CD4-positive, alpha-beta T cell treated with Interleukin-17A for 4 hours (primary cell): Measurements from ENCODE around the gene OR6N1.

Experiments
- DNase-seq: peaks from one replicate; pipeline ENCODE4 v3.0.0-alpha.2; 2020; ENCODE audit warnings: mixed read lengths

The OR6N1 gene

GRCh38 chr1:158771950-158772866 lies at the start of gene OR6N1:
TSS of gene OR6N1 (minus strand) at chr1:158772195. CDS start at chr1:158766682, 5,513 bp downstream.
- no peak for DNase-seq

DNA sequence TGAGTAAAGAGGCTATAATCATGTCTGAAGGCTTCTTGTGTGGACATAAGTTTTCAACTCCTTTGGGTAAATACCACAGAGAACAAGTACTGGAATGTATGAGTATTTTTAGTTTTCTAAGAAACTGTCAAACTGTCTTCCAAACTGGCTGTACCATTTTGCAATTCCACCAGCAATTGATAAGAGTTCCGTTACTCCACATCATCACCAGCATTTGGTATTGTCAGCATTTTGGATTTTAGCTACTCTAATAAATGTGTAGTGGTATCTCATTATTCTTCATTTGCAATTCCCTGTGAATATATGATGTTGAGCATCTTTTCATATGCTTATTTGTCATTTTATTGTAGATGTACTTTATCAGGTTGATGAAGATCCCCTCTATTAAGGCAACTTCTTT lies 49.7 kb upstream of the OR6N1 start:
- DNase-seq = no peak

DNA sequence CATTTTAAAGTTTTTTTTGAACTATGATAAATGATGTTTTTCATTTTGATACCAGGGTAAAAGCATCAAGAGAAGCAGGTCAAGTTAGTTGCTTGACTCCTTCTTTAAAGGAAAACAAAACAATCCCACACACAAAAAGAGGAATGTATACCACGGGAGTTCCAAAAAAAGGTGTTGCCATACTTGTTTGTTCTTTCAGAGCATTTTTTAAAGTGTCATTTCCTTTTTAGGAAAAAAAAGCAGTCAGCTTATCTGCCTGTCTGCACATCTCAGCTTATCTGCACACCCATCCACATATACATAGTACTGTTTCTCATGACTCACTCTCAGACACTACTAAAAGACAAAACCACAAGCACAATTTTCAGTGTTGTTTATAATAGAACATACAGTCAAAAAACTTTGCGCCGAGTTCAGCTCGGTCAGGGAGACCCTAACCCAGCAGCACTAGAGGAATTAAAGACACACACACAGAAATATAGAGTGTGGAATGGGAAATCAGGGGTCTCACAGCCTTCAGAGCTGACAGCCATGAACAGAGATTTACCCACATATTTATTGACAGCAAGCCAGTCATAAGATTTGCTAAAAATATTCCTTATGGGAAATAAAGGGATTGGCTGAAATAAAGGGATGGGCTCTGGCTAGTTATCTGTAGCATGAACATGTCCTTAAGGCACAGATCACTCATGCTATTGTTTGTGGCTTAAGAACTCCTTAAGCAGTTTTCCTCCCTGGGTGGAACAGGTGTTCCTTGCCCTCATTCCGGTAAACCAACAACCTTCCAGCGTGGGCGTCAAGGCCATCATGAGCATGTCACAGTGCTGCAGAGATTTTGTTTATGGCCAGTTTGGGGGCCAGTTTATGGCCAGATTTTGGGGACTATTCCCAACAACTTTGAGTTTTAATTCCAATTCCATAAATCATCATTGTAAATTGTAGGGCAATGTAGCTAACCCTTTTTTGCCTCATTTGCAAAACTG lies 47.8 kb upstream of the OR6N1 start:
- DNase-seq = peak; percentile 18

DNA sequence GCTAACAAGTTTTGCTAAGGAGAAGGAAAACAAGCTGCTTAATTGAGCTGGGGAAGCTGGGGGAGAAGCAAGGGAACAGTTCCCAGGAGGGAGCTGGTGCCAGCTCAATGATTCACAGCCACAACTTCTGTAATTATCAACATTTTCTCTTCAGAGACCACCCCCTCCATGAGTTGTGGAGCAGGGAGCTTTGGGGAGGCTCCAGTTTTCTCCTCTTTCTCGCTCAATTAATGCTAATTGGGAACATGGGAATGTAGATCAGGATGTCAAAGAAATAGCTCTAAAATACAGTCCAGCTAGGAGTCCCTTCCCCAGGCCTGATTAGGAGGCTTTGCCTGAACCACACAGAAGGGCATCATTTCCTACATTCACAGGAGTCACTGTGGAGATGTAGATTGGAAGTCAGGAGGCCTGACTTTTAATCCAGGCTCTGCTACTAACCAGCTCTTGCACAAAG lies 47.0 kb upstream of the OR6N1 start:
- no peak for DNase-seq

GRCh38 chr1:158818560-158818959 lies 46.6 kb upstream of the OR6N1 start:
- no peak for DNase-seq

- no peak for DNase-seq
These were observed 43.0 kb upstream of the OR6N1 start for GRCh38 chr1:158814970-158815369.

DNA sequence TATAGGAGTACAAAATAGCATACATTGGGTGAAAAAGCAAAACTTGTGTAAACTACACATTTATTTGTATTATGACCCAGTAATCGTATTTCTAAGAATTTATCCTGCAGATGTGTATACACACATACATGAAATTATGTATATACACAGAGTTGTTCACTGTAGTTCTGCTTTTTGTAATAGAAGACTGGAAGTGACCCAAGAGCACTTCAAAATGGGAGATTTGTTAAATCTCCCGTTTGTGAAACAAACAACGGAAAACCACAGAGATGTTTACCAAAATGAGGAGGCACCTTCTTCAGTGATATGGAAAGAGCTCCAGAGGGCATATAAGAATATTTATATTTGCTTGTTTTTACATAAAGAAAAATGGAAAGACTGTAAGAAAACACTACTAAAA lies 41.2 kb upstream of the OR6N1 start:
- DNase-seq = no peak

DNA sequence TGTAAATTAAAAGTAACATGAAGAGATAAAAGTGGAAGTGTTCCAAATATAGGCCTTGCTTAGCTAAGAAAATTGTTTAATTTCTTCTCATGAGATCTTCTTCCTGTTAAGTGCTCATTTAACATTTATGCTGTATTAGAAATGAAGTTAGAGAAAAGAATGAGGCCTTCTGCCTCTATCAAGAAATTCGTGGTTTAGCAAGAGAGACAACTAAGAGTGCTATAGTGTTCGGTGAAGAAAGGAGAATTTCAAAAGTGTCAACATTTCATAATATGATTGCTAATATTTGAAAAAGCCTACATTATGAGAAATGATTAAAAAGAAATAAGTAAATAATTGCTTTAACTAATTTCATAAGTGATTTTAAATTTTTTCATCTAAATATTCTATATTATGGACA lies 40.3 kb upstream of the OR6N1 start:
- no peak for DNase-seq

GRCh38 chr1:158810311-158810710 lies 38.3 kb upstream of the OR6N1 start:
- no peak for DNase-seq

- DNase-seq = no peak
These were observed 37.9 kb upstream of the OR6N1 start for GRCh38 chr1:158809862-158810261.

GRCh38 chr1:158809256-158809655 lies 37.3 kb upstream of the OR6N1 start:
- no peak for DNase-seq

DNA sequence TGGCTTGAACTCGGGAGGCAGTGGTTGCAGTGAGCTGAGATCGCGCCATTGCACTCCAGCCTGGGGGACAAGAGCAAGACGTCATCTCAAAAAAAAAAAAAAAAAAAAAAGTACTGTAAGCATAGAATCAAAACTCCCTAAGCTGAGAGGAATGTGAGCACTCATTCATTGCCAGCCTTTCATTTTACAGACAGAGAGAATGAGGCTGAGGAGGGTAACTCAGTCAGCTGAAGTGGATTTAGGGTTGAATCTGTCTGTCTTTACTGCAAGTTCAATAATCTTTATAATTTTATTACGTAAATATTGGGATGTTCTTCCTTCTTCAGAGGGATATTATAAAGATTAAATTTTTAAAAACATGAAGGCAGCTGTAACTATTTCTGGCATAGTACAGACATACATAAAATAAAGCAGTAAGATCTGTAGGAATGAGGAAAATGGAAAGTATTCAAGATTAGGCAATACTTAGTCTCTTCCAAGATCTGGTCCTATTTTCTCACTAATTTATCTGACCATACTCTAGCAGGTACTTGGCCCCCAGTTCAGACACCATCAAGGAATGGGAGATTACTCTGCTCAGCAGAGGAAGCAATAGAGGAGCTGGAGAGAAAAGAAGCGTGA lies 35.0 kb upstream of the OR6N1 start:
- no peak for DNase-seq

DNA sequence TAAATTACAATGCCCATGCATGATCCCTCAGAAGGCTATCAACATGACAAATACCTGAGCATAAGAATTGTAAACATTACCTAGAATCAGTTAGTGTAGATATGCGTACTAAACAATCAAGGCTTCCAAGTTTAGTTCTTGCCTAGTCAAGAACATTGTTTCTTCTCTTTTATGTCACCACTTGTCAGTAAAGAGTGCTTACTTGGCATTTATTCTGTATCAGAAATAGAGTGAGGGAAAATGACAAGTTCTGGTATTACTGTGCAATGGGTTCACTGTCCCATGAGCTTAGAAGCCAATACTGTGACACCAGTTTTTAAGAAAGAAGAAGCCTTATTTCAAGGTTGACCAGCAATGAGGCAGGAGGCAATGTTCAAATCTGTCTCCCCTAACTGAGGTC lies 31.7 kb upstream of the OR6N1 start:
- DNase-seq = no peak

GRCh38 chr1:158801396-158801795 lies 29.4 kb upstream of the OR6N1 start:
- DNase-seq = no peak

GRCh38 chr1:158800526-158800925 lies 28.5 kb upstream of the OR6N1 start:
- DNase-seq = no peak

- DNase-seq = no peak
These were observed 27.7 kb upstream of the OR6N1 start for GRCh38 chr1:158799689-158800088.

- no peak for DNase-seq
These were observed 26.5 kb upstream of the OR6N1 start for GRCh38 chr1:158798531-158798930.

GRCh38 chr1:158794247-158794646 lies 22.3 kb upstream of the OR6N1 start:
- DNase-seq = no peak

- peak; percentile 39 for DNase-seq
These were observed 21.6 kb upstream of the OR6N1 start for GRCh38 chr1:158793604-158794003.

GRCh38 chr1:158781104-158781503 lies 9.1 kb upstream of the OR6N1 start, which contains the start of gene OR6N2:
TSS of gene OR6N2 (minus strand) at chr1:158781204. CDS start at chr1:158777635, 3,569 bp downstream.
- DNase-seq = no peak

DNA sequence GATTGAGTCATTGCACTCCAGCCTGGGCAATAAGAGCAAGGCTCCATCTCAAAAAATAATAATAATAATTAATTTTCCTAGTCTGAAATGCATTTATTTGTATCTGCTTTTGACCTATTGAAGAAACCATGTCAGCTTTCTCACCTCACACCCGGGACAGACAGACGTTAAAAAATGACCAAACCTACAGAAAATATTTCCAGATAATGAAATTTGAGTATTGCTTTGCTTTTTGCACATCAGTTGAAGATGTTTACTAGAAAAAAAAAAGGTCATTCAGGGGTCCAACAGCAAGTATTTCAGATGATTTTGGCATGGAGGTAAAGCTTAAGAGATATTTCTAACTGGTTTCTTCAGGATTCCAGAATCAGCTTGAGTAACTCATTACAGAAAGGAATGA lies 17.6 kb downstream of the OR6N1 start, which contains the start of gene OR6K6:
TSS of gene OR6K6 (plus strand) at position 301 of the 400 bp plus-strand sequence. CDS start 168 bp downstream, outside the sequence.
- DNase-seq = no peak

DNA sequence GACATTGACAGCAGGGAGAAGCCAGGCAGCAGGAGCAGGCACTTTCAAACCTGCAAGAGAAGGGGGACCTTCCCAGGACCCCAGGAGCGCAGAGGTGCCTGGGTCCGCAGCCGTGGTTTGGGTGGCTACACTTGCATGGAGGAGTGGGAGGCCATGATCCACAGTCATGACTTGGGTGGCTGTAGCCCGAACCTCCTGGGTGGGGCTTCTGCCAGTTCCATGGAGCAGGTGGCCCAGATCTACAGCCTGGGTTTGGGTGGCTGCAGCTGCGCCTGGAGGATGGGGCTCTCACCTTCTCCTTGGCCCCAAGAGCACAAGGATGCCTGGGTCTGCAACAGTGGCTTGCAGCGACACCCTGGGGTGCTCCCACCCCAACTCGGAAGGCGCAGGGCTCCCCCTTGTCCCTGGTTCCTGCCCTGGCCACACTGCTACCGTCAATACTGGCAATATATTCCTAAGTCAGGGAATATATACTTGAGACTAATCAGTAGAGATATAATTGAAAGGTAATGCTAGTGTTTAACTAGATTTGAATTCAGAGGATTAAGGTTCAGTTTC lies 19.8 kb downstream of the OR6N1 start:
- DNase-seq = no peak
